Activated CD4-positive, alpha-beta T cell treated with anti-CD3 and anti-CD28 coated beads, Interleukin-2, amount 50 U/mL, for 48 hours (primary cell): ENCODE measurements around the gene LMNB1.
A peak's percentile ranks its signal among the peaks of the same experiment; 100 is the strongest.

Experiments used
- DNase-seq, 2 experiments: peaks; one replicate each; pipeline ENCODE4 v3.0.0-alpha.2; 2020

The LMNB1 gene

GRCh38 chr5:126863402-126863801 lies 86.5 kb downstream of the LMNB1 start:
- DNase-seq, result no peak

- DNase-seq, result no peak
These were observed 87.2 kb downstream of the LMNB1 start for GRCh38 chr5:126864042-126864688.

- no peak for DNase-seq
These were observed 88.4 kb downstream of the LMNB1 start for GRCh38 chr5:126865299-126865698.

GRCh38 chr5:126866851-126867636 lies 90.1 kb downstream of the LMNB1 start:
- DNase-seq, result no peak

GRCh38 chr5:126868338-126869004 lies 91.5 kb downstream of the LMNB1 start:
- DNase-seq, result no peak

- DNase-seq, result peak; percentile 33 to 49
These were observed 92.1 kb downstream of the LMNB1 start for GRCh38 chr5:126869005-126869451.

GRCh38 chr5:126871441-126871840 lies 94.5 kb downstream of the LMNB1 start:
- DNase-seq, result no peak

- DNase-seq, result no peak
These were observed 95.8 kb downstream of the LMNB1 start for GRCh38 chr5:126872561-126873354.

- no peak for DNase-seq
These were observed 98.4 kb downstream of the LMNB1 start for GRCh38 chr5:126875303-126875785.

GRCh38 chr5:126877602-126878001 lies 100.7 kb downstream of the LMNB1 start:
- DNase-seq, result no peak

GRCh38 chr5:126878085-126878484 lies 101.1 kb downstream of the LMNB1 start:
- DNase-seq, result no peak

- no peak for DNase-seq
These were observed 101.7 kb downstream of the LMNB1 start for GRCh38 chr5:126878634-126879033.

GRCh38 chr5:126881821-126882600 lies 105.1 kb downstream of the LMNB1 start:
- no peak for DNase-seq

GRCh38 chr5:126883564-126884245 lies 106.8 kb downstream of the LMNB1 start:
- DNase-seq, result no peak

- no peak for DNase-seq
These were observed 107.4 kb downstream of the LMNB1 start for GRCh38 chr5:126884269-126884819.
